Measurements from ENCODE around the gene CCNT1. TPM values are rescaled to one million over a fixed set of nuclear protein-coding genes. Genes with fewer than 3 reads are reported as not detected.

Gene CCNT1
- total and polyA plus RNA-seq, 2 experiments from 2014 or later = 6.3 to 20.4 TPM

GRCh38 chr12:48696626-48697025 is 19.9 kb downstream of the CCNT1 start:
- no peak overlapping the region for H3K27ac ChIP-seq
- peaks cover 10% of the 10 kb centered on the region for H3K4me1 ChIP-seq (ENCODE audit: low read depth)
- TF ChIP-seq CTCF (IDR thresholded peaks at IDR 0.05; ENCODE audit: low read depth, low read length) = no peak
- H3K27me3 ChIP-seq = no peaks in the 10 kb centered on the region
- no peaks in the 10 kb centered on the region for H3K9me3 ChIP-seq (ENCODE audit: low read depth)
- peaks cover 48% of the 10 kb centered on the region for H3K36me3 ChIP-seq
- no peak for DNase-seq (ENCODE audit: low read depth in 1 of 2, low spot score in 1 of 2)
- no peak overlapping the region for H3K4me3 ChIP-seq

GRCh38 chr12:48695859-48696258 is 20.6 kb downstream of the CCNT1 start:
- no peak for DNase-seq (ENCODE audit: low read depth in 1 of 2, low spot score in 1 of 2)
- H3K27me3 ChIP-seq = no peaks in the 10 kb centered on the region
- H3K27ac ChIP-seq = no peak overlapping the region
- H3K36me3 ChIP-seq = peaks cover 48% of the 10 kb centered on the region
- H3K4me3 ChIP-seq = no peak overlapping the region
- no peak for TF ChIP-seq CTCF (IDR thresholded peaks at IDR 0.05; ENCODE audit: low read depth, low read length)
- peaks cover 18% of the 10 kb centered on the region for H3K4me1 ChIP-seq (ENCODE audit: low read depth)
- no peaks in the 10 kb centered on the region for H3K9me3 ChIP-seq (ENCODE audit: low read depth)

DNA sequence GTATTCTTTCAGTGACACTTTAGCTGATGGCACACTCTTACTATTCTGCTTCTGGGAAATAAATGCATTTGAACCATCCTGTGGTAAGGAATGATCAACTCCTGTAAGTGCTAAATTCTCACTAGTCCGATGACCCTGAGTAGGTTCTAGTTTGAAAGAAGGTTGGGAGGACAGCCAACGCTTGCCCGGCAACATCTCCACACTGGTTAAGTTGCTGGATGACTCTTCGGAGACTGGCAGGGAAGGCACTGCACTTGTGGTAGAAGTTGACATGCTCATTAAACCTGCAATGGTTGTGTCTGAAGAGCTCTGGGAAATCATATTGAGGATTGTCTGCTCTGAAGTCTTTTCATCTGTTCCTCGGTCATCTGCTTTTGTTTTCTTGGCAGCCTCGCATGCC is 22.5 kb downstream of the CCNT1 start:
- no peaks in the 10 kb centered on the region for H3K9me3 ChIP-seq (ENCODE audit: low read depth)
- no peak for DNase-seq (ENCODE audit: low read depth in 1 of 2, low spot score in 1 of 2)
- peaks cover 42% of the 10 kb centered on the region for H3K36me3 ChIP-seq
- H3K4me1 ChIP-seq (ENCODE audit: low read depth) = peaks cover 20% of the 10 kb centered on the region
- H3K4me3 ChIP-seq = no peak overlapping the region
- TF ChIP-seq CTCF (IDR thresholded peaks at IDR 0.05; ENCODE audit: low read depth, low read length) = no peak
- no peak overlapping the region for H3K27ac ChIP-seq
- H3K27me3 ChIP-seq = no peaks in the 10 kb centered on the region

GRCh38 chr12:48693572-48693971 is 22.9 kb downstream of the CCNT1 start:
- DNase-seq (ENCODE audit: low read depth in 1 of 2, low spot score in 1 of 2) = no peak
- Histone ChIP-seq H3K27ac (no peak overlapping the region), H3K4me1 (ENCODE audit: low read depth) (peaks cover 20% of the 10 kb centered on the region), H3K4me3 (no peak overlapping the region), H3K36me3 (peaks cover 42% of the 10 kb centered on the region), H3K9me3 (ENCODE audit: low read depth) (no peaks in the 10 kb centered on the region), H3K27me3 (no peaks in the 10 kb centered on the region)
- no peak for TF ChIP-seq CTCF (IDR thresholded peaks at IDR 0.05; ENCODE audit: low read depth, low read length)

DNA sequence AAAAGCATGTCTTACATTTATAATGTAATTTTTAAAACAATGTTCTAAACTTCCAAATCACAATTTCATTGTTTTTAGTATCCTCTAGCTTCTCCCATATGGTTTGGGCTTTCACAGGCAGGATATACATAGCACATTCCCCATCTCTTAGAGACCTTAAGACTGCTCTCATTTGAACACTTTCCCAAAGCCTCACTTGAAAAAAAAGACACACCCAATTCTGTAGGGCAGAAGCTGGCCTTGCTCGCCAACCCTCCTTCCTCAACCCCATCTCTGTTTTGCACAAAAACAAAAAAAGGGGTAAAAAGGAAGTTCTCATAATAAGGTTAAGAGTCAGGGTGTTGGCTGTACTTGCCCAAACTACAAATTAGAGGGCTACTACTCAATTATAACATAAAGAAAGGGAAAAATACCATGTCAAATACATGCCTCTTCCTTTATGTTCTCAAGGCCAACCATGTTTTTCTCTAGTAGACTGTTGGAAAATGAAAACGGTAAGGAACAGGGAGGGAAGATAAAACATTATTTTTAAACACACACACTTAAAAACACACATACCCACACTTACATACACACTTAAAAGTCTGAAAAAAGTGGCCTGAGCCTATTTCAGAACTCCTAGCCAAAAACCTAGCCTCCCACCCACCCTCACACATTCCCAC is 24.6 kb downstream of the CCNT1 start:
- DNase-seq (ENCODE audit: low read depth in 1 of 2, low spot score in 1 of 2) = no peak
- Histone ChIP-seq H3K4me1 (ENCODE audit: low read depth) (peaks cover 20% of the 10 kb centered on the region), H3K36me3 (peaks cover 35% of the 10 kb centered on the region), H3K4me3 (no peak overlapping the region), H3K27me3 (no peaks in the 10 kb centered on the region), H3K27ac (peak overlapping the region; percentile 37), H3K9me3 (ENCODE audit: low read depth) (no peaks in the 10 kb centered on the region)
- TF ChIP-seq CTCF (IDR thresholded peaks at IDR 0.05; ENCODE audit: low read depth, low read length) = no peak
